ENCODE data around the gene VPS35L.

DNA sequence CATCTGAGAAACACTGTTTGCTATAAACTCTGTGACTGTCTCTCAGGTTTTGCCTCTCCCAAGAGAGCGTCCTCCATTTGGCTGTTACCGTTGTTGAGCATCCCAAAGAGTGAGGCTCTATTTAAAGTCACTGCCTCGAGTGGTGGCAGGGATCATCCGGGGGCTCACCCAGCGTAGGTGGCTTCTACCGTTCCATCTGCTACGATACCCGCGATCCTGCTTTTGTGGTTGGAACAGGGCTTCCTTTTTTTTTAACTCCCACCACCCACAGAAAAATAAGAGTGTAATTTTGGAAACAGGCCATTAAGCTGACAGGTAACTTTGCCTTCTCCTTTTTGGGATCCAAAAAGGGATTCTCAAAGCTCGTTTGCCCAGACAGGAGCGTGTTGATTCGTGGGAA lies 126.1 kb downstream of the VPS35L start:
- TF ChIP-seq, protein P1, sequence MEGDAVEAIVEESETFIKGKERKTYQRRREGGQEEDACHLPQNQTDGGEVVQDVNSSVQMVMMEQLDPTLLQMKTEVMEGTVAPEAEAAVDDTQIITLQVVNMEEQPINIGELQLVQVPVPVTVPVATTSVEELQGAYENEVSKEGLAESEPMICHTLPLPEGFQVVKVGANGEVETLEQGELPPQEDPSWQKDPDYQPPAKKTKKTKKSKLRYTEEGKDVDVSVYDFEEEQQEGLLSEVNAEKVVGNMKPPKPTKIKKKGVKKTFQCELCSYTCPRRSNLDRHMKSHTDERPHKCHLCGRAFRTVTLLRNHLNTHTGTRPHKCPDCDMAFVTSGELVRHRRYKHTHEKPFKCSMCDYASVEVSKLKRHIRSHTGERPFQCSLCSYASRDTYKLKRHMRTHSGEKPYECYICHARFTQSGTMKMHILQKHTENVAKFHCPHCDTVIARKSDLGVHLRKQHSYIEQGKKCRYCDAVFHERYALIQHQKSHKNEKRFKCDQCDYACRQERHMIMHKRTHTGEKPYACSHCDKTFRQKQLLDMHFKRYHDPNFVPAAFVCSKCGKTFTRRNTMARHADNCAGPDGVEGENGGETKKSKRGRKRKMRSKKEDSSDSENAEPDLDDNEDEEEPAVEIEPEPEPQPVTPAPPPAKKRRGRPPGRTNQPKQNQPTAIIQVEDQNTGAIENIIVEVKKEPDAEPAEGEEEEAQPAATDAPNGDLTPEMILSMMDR (IDR thresholded peaks at IDR 0.05; ENCODE audit: low read depth, low read length, poor library complexity, severe bottlenecking): no peak
- no peak for TF ChIP-seq EZH2phosphoT487 (IDR thresholded peaks at IDR 0.05; ENCODE audit: borderline replicate concordance, low read length)

Measured in DOHH2 (cell line).